Measurements from ENCODE around the gene ATG2B.

ATG2B gene

DNA sequence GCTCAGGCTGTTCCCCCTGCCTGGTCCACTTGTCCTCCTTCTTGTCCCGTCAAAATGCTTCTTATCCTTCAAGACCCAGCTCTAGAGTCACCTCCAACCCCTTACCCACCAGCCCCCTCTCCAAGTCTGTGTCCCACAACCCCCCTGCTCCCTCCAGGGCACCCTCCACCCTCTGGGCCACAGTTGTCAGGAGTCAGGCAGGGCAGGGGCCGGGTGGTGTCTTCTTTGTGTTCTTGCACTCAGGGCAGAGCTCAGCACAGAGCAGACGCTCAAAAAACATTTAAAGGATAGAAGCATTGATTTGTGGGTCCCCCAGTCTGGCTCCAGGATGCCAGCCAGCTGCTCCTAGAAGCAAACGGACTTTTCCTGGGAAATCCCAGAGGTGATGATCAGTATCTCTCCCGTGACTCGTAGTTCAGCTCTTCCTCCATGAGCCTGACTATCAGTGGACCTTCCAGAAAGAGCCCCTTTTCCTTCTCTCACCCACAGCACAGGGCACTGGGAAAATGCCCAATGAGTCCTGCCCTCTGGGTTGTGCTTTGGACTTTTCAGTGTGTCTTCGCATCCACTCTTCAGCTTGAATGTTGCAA is 124.4 kb downstream of the ATG2B start:
- Histone ChIP-seq H3K4me3 (ENCODE audit: low read depth in 1 of 5, low read length in 5 of 5) (no peak overlapping the region), H3K27ac (ENCODE audit: low read depth, low read length) (no peak overlapping the region), H3K9me3 (ENCODE audit: control insufficient read depth in 5 of 5, low read length in 5 of 5) (no peaks in the 10 kb centered on the region), H3K9ac (ENCODE audit: low read length in 5 of 5) (no peak overlapping the region), H3K4me1 (ENCODE audit: control insufficient read depth in 5 of 5, insufficient read depth in 5 of 5, low read length in 5 of 5) (peaks cover 0 to 13% (median 4%) of the 10 kb centered on the region in 5 donors), H3K27me3 (ENCODE audit: control insufficient read depth in 5 of 5, insufficient read depth in 4 of 5, low read length in 5 of 5) (peaks cover 0 to 13% (median 6%) of the 10 kb centered on the region in 5 donors), H3K36me3 (ENCODE audit: control insufficient read depth in 5 of 5, insufficient read depth in 5 of 5, low read length in 5 of 5) (peaks cover 0 to 42% (median 29%) of the 10 kb centered on the region in 5 donors)

GRCh38 chr14:96237641-96238040 is 125.5 kb downstream of the ATG2B start:
- peaks cover 0 to 20% (median 14%) of the 10 kb centered on the region in 5 donors for H3K4me1 ChIP-seq (ENCODE audit: control insufficient read depth in 5 of 5, insufficient read depth in 5 of 5, low read length in 5 of 5)
- H3K4me3 ChIP-seq (ENCODE audit: low read depth in 1 of 5, low read length in 5 of 5), result no peak overlapping the region
- H3K9ac ChIP-seq (ENCODE audit: low read length in 5 of 5), result no peak overlapping the region
- H3K36me3 ChIP-seq (ENCODE audit: control insufficient read depth in 5 of 5, insufficient read depth in 5 of 5, low read length in 5 of 5), result peaks cover 0 to 42% (median 29%) of the 10 kb centered on the region in 5 donors
- H3K27me3 ChIP-seq (ENCODE audit: control insufficient read depth in 5 of 5, insufficient read depth in 4 of 5, low read length in 5 of 5), result peaks cover 0 to 13% (median 9%) of the 10 kb centered on the region in 5 donors
- no peak overlapping the region for H3K27ac ChIP-seq (ENCODE audit: low read depth, low read length)
- no peaks in the 10 kb centered on the region for H3K9me3 ChIP-seq (ENCODE audit: control insufficient read depth in 5 of 5, low read length in 5 of 5)

DNA sequence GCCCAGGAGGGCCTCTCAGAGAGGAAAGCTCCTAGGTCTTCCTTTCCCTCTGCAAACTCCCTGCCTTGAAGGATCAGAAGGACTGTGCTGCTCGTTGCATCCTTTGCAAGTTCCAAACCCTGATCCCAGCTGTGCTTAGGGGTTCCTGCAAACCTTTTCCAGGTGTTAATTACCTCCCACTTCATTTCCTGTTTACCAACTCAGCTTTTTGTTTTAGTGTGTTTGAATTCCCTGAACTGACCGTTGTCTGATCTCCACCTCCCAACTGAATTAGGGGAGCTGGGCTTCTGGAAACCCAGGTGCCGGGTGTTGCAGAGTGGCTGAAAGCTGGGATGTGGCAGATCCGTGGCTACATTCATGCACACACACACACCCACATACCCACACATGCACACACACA is 127.7 kb downstream of the ATG2B start:
- Histone ChIP-seq H3K27me3 (ENCODE audit: control insufficient read depth in 5 of 5, insufficient read depth in 4 of 5, low read length in 5 of 5) (peaks cover 0 to 13% (median 9%) of the 10 kb centered on the region in 5 donors), H3K9me3 (ENCODE audit: control insufficient read depth in 5 of 5, low read length in 5 of 5) (no peaks in the 10 kb centered on the region), H3K4me3 (ENCODE audit: low read depth in 1 of 5, low read length in 5 of 5) (no peak overlapping the region), H3K4me1 (ENCODE audit: control insufficient read depth in 5 of 5, insufficient read depth in 5 of 5, low read length in 5 of 5) (peaks cover 0 to 25% (median 14%) of the 10 kb centered on the region in 5 donors), H3K27ac (ENCODE audit: low read depth, low read length) (no peak overlapping the region), H3K36me3 (ENCODE audit: control insufficient read depth in 5 of 5, insufficient read depth in 5 of 5, low read length in 5 of 5) (peaks cover 0 to 22% (median 13%) of the 10 kb centered on the region in 5 donors), H3K9ac (ENCODE audit: low read length in 5 of 5) (no peak overlapping the region)

- peak overlapping the region; percentile 34 for H3K27ac ChIP-seq (ENCODE audit: low read depth, low read length)
These were observed 129.5 kb downstream of the ATG2B start for GRCh38 chr14:96233661-96234060.

DNA sequence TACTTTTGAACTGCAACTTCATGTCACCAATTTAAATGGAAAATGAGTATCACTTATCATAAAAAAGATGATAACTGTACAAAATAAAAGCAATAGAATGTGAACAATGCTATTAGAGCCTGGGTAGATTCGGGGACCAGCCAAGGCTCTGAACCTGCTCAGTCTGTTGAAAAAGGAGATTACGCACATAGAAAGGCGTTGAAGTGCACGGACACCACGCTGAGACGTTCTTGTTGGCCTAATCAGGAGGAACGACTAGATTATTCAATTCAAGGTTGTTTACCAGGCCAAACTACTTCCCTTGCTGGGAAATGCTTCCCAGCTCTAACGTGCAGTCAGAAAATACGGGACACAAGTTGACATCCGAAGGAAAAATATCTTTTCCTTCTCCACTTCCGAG is 130.6 kb downstream of the ATG2B start:
- H3K9ac ChIP-seq (ENCODE audit: low read length in 5 of 5), result no peak overlapping the region
- H3K4me1 ChIP-seq (ENCODE audit: control insufficient read depth in 5 of 5, insufficient read depth in 5 of 5, low read length in 5 of 5), result peaks cover 0 to 28% (median 14%) of the 10 kb centered on the region in 5 donors
- no peak overlapping the region for H3K27ac ChIP-seq (ENCODE audit: low read depth, low read length)
- H3K36me3 ChIP-seq (ENCODE audit: control insufficient read depth in 5 of 5, insufficient read depth in 5 of 5, low read length in 5 of 5), result peaks cover 0 to 5% (median 0%) of the 10 kb centered on the region in 5 donors
- H3K27me3 ChIP-seq (ENCODE audit: control insufficient read depth in 5 of 5, insufficient read depth in 4 of 5, low read length in 5 of 5), result peaks cover 0 to 13% (median 9%) of the 10 kb centered on the region in 5 donors
- H3K4me3 ChIP-seq (ENCODE audit: low read depth in 1 of 5, low read length in 5 of 5), result no peak overlapping the region
- peaks cover 0 to 12% (median 8%) of the 10 kb centered on the region in 5 donors for H3K9me3 ChIP-seq (ENCODE audit: control insufficient read depth in 5 of 5, low read length in 5 of 5)

More at GRCh38 chr14:96233661-96234060, 129.5 kb downstream of the ATG2B start:
- peaks cover 0 to 25% (median 14%) of the 10 kb centered on the region in 5 donors for H3K4me1 ChIP-seq (ENCODE audit: control insufficient read depth in 5 of 5, insufficient read depth in 5 of 5, low read length in 5 of 5)
- H3K27me3 ChIP-seq (ENCODE audit: control insufficient read depth in 5 of 5, insufficient read depth in 4 of 5, low read length in 5 of 5), result peaks cover 0 to 13% (median 9%) of the 10 kb centered on the region in 5 donors
- H3K36me3 ChIP-seq (ENCODE audit: control insufficient read depth in 5 of 5, insufficient read depth in 5 of 5, low read length in 5 of 5), result peaks cover 0 to 11% (median 0%) of the 10 kb centered on the region in 5 donors
- no peak overlapping the region for H3K4me3 ChIP-seq (ENCODE audit: low read depth in 1 of 5, low read length in 5 of 5)
- peaks cover 0 to 3% (median 0%) of the 10 kb centered on the region in 5 donors for H3K9me3 ChIP-seq (ENCODE audit: control insufficient read depth in 5 of 5, low read length in 5 of 5)
- no peak overlapping the region for H3K9ac ChIP-seq (ENCODE audit: low read length in 5 of 5)

DNA sequence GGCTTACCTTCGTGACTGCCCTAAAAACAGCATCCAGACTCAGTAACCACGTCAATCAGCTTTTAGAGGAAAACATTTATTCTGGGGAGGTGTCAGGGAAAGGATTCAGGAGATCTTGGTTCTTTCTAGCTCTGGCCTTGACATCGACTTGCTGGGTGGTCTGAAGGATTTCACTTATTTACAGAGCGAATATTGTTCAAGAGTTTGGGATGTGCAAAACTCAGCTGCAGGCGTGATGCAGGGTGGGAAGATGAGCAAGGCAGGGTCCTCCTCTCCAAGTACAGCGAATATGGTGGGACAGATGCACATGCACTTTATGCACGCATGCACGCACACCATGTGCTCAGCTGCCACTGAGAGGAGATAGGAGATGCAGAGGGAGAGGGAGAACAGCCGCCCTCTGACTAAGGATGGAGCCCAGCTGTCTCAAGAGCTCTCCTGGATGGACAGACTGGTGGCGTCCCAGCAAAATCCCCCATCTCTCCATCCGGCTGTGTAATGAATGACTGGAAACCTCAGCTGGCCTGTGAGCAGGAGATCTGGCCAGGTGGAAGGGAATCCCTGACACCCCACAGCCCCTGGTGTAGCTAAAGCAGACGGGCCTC is 131.5 kb downstream of the ATG2B start:
- H3K27me3 ChIP-seq (ENCODE audit: control insufficient read depth in 5 of 5, insufficient read depth in 4 of 5, low read length in 5 of 5), result peaks cover 0 to 10% (median 9%) of the 10 kb centered on the region in 5 donors
- no peak overlapping the region for H3K4me3 ChIP-seq (ENCODE audit: low read depth in 1 of 5, low read length in 5 of 5)
- H3K9me3 ChIP-seq (ENCODE audit: control insufficient read depth in 5 of 5, low read length in 5 of 5), result peaks cover 0 to 12% (median 8%) of the 10 kb centered on the region in 5 donors
- no peak overlapping the region for H3K9ac ChIP-seq (ENCODE audit: low read length in 5 of 5)
- H3K36me3 ChIP-seq (ENCODE audit: control insufficient read depth in 5 of 5, insufficient read depth in 5 of 5, low read length in 5 of 5), result no peaks in the 10 kb centered on the region
- H3K27ac ChIP-seq (ENCODE audit: low read depth, low read length), result no peak overlapping the region
- H3K4me1 ChIP-seq (ENCODE audit: control insufficient read depth in 5 of 5, insufficient read depth in 5 of 5, low read length in 5 of 5), result peaks cover 0 to 37% (median 18%) of the 10 kb centered on the region in 5 donors

DNA sequence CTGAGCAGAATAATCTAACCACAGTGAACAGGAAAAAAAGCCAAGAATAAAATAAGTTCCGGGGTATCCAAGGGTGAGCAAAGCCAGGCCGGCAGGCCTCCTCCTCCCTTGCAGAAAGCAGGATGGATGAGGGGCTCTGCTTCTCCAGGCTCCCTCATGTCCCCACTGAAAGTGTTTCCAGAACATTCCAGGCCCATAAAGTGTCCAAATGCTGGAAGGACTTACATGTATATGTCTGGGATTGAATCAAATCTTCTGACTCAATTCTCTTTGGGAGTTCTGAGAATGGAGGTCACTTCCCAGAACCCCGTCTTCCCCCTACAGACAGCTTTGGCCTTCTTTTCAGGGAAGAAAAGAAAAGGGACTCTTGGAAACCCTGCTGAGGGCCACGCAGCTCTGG is 132.1 kb downstream of the ATG2B start:
- no peak overlapping the region for H3K4me3 ChIP-seq (ENCODE audit: low read depth in 1 of 5, low read length in 5 of 5)
- H3K27ac ChIP-seq (ENCODE audit: low read depth, low read length), result no peak overlapping the region
- peaks cover 0 to 41% (median 18%) of the 10 kb centered on the region in 5 donors for H3K4me1 ChIP-seq (ENCODE audit: control insufficient read depth in 5 of 5, insufficient read depth in 5 of 5, low read length in 5 of 5)
- H3K27me3 ChIP-seq (ENCODE audit: control insufficient read depth in 5 of 5, insufficient read depth in 4 of 5, low read length in 5 of 5), result peaks cover 0 to 10% (median 8%) of the 10 kb centered on the region in 5 donors
- no peaks in the 10 kb centered on the region for H3K36me3 ChIP-seq (ENCODE audit: control insufficient read depth in 5 of 5, insufficient read depth in 5 of 5, low read length in 5 of 5)
- no peak overlapping the region for H3K9ac ChIP-seq (ENCODE audit: low read length in 5 of 5)
- peaks cover 0 to 12% (median 8%) of the 10 kb centered on the region in 5 donors for H3K9me3 ChIP-seq (ENCODE audit: control insufficient read depth in 5 of 5, low read length in 5 of 5)

DNA sequence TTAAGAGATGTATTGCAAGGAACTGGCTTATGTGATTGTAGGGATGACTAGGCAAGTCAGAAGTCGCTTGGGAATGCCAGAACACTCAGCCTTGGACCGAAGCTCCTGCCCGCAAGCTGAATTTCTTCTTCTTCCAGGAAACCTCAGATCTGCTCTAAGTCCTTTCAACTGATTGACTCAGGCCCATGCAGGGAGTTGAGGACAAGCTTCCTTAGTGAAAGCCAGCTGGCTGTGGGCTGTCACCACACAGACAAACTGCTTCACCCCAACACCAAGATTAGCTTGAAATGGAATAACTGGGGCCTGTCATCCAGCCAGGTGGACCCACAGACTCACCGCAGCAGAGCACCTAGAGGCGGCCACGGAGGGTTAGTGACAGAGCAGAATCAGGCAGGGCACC is 133.8 kb downstream of the ATG2B start:
- peaks cover 0 to 13% (median 4%) of the 10 kb centered on the region in 5 donors for H3K27me3 ChIP-seq (ENCODE audit: control insufficient read depth in 5 of 5, insufficient read depth in 4 of 5, low read length in 5 of 5)
- H3K27ac ChIP-seq (ENCODE audit: low read depth, low read length), result no peak overlapping the region
- H3K36me3 ChIP-seq (ENCODE audit: control insufficient read depth in 5 of 5, insufficient read depth in 5 of 5, low read length in 5 of 5), result no peaks in the 10 kb centered on the region
- no peak overlapping the region for H3K4me3 ChIP-seq (ENCODE audit: low read depth in 1 of 5, low read length in 5 of 5)
- H3K9ac ChIP-seq (ENCODE audit: low read length in 5 of 5), result no peak overlapping the region
- peaks cover 0 to 12% (median 8%) of the 10 kb centered on the region in 5 donors for H3K9me3 ChIP-seq (ENCODE audit: control insufficient read depth in 5 of 5, low read length in 5 of 5)
- H3K4me1 ChIP-seq (ENCODE audit: control insufficient read depth in 5 of 5, insufficient read depth in 5 of 5, low read length in 5 of 5), result peaks cover 0 to 54% (median 18%) of the 10 kb centered on the region in 5 donors
